GM23248 (cell line): ENCODE data around the gene GCNT2.

Experiments
- EZH2 ChIP-seq: fragments of 200-600 bp; sonication (generic); IDR thresholded peaks from 2 replicates; pipeline ENCODE4 v1.6.1; 2018; ENCODE audit warnings: antibody characterized with exemption, mild to moderate bottlenecking; ENCODE audit not compliant: insufficient read depth, poor library complexity, severe bottlenecking
- EZH2phosphoT487 ChIP-seq: fragments of 200-600 bp; sonication (generic); IDR thresholded peaks from 2 replicates; pipeline ENCODE4 v1.6.1; 2018; ENCODE audit warnings: antibody characterized with exemption, moderate library complexity, mild to moderate bottlenecking, low read depth; ENCODE audit not compliant: insufficient read depth

GRCh38 chr6:10582774-10583508 is 61.8 kb downstream of the GCNT2 start:
- TF ChIP-seq EZH2 (no peak), EZH2phosphoT487 (no peak)
